GM19455 (cell line): ENCODE results near the gene CTCF.

Experiments used
- ATAC-seq: cut with Tn5 transposase; IDR thresholded peaks from one replicate; pipeline ENCODE4 v1.9.1; 2021; ENCODE audit not compliant: unreplicated experiment

CTCF gene

DNA sequence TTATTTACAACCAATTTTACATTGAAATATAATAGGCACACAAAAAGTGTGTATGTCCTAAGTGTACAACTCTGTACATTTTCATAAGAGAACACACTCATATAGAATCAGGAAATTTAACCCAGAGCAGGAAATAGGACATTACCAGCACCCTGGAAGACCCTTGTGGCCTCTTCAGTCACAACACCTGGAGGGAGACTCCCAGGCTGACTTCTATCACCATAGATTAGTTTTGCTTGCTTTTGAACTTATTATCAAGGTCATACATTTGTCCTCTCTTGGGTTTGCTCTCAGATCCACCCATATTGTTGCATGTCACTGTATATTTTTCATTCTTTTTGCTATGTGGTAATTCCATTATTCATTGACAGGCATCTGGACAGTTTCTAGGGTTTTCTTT lies 27.9 kb upstream of the CTCF start:
- no peak for ATAC-seq

GRCh38 chr16:67535201-67535600 lies 27.1 kb upstream of the CTCF start:
- ATAC-seq: no peak

- no peak for ATAC-seq
Measured at GRCh38 chr16:67537270-67537635, 25.1 kb upstream of the CTCF start.

- ATAC-seq: no peak
Measured at GRCh38 chr16:67537636-67538591, 24.4 kb upstream of the CTCF start.

DNA sequence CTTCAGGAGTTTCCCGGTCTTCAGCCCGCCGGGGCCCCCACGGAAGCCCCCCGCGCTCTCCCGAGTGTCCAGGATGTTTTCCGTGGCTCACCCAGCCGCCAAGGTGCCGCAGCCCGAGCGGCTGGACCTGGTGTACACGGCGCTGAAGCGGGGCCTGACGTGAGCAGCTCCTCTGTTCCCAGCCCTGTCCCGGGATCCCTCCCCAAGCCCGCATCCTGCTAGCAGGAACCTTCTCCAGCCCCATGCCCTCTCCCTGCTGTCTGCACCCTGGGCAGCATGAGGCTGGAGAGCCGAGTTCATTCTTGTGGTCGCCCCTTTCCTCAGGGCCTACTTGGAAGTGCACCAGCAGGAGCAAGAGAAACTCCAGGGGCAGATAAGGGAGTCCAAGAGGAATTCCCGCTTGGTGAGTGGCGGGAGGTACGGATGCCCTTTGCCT lies 23.6 kb upstream of the CTCF start:
- ATAC-seq: no peak

- ATAC-seq: no peak
Measured at GRCh38 chr16:67539271-67539670, 23.1 kb upstream of the CTCF start.

DNA sequence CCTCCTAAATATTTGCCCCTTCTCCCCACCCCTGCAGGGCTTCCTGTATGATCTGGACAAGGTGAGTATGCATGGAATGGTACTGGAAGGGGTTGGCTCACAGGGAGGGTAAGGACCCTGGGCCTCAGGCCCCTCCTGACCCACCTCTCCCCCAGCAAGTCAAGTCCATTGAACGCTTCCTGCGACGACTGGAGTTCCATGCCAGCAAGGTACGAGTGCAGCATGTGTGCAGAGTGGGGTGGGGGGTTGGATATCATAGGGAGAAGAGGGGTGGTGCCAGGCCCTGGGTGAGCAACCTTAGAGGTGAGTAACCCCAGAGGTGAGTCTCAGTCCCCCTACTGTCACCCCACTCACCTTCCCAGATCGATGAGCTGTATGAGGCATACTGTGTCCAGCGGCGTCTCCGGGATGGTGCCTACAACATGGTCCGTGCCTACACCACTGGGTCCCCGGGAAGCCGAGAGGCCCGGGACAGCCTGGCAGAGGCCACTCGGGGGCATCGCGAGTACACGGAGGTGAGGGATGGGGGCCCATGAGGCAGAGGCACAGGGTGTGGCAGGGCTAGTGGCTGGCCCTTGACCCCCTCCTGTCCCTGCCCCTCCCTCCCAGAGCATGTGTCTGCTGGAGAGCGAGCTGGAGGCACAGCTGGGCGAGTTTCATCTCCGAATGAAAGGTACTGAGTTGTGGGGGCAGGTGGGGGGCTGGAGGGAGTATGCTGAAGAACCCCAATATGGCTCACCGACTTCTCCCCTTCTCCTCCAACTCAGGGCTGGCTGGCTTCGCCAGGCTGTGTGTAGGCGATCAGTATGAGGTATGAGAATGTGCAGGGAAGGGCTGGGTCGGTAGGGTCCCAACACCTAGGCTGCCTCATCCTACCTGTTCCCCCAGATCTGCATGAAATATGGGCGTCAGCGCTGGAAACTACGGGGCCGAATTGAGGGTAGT lies 22.4 kb upstream of the CTCF start:
- ATAC-seq: no peak

DNA sequence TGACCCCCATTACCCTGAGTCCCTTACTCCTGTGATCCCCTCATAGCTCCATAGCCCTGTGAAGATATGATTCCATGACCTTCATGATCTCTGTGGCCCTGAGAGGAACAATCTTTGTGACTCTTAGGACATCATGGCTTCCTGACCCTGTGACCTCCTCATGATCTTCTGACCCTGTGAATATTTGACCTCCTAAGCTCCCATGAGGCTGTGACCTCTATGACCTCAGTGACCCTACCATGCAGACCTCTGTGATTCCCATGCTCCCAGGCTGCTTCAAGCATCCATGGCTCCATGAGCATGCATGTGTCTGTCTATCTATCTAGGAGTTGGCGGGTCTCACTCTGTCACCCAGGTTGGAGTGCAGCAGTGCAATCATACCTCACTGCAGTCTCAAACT lies 21.6 kb upstream of the CTCF start:
- ATAC-seq: no peak

GRCh38 chr16:67541391-67542263 lies 20.7 kb upstream of the CTCF start:
- no peak for ATAC-seq

- ATAC-seq: no peak
Measured at GRCh38 chr16:67542464-67542863, 19.9 kb upstream of the CTCF start.

GRCh38 chr16:67543036-67543435 lies 19.3 kb upstream of the CTCF start:
- ATAC-seq: no peak

DNA sequence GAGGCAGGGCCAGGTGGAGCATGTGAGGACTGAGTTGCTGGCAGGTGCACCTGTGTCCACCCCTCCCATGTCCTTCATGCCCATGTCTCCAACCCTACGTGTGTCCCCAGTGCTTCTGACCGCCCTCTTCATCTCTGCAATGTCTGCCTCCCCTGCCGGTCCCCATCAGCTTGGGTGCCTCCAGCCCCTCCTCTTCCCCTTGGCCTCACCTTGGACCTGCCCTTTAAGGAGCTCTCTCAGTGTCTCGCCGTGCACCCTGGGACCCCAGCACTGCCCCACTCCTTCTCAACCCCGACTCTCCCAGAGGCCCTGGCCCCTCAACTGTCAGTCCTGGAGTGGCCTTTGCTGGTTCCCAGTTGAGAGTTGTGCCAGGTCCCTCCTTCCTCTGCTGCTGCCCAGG lies 18.7 kb upstream of the CTCF start:
- no peak for ATAC-seq

- ATAC-seq: no peak
Measured at GRCh38 chr16:67544329-67544841, 17.9 kb upstream of the CTCF start.

DNA sequence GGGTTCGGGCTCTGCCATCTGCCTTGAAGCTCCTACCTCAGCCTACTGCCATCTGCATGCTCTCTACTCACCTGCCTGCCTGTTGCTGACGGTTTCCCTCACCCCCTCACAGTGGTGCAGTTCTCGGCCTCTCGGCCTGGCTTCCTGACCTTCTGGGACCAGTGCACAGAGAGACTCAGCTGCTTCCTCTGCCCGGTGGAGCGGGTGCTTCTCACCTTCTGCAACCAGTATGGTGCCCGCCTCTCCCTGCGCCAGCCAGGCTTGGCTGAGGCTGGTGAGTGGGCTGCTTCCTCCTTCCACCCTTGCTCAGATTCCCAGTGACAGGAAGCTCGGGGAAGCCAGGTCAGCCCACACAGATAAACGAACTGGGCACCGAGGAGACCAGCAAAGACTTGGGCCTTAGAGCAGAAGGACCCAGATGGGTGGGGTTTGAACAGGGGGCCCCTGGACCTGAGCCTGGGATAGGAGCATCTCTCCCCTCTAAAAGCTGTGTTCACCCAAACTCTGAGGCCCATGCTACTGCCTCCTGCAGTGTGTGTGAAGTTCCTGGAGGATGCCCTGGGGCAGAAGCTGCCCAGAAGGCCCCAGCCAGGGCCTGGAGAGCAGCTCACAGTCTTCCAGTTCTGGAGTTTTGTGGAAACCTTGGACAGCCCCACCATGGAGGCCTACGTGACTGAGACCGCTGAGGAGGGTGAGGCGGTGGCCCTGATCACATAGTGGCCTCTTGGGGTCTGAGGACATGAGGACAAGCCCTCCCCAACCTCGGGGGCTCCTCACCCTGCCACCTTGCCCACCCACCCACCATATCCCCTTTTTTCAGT lies 17.3 kb upstream of the CTCF start:
- no peak for ATAC-seq

DNA sequence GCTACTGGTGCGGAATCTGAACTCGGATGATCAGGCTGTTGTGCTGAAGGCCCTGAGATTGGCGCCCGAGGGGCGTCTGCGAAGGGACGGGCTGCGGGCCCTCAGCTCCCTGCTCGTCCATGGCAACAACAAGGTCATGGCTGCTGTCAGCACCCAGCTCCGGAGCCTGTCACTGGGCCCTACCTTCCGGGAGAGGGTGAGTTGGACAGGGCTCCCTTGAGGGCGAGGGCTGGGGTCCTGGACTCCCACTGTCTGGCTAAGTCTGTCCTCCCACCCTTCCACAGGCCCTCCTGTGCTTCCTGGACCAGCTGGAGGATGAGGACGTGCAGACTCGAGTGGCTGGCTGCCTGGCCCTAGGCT lies 16.7 kb upstream of the CTCF start:
- no peak for ATAC-seq

- no peak for ATAC-seq
Measured at GRCh38 chr16:67546091-67546501, 16.2 kb upstream of the CTCF start.

DNA sequence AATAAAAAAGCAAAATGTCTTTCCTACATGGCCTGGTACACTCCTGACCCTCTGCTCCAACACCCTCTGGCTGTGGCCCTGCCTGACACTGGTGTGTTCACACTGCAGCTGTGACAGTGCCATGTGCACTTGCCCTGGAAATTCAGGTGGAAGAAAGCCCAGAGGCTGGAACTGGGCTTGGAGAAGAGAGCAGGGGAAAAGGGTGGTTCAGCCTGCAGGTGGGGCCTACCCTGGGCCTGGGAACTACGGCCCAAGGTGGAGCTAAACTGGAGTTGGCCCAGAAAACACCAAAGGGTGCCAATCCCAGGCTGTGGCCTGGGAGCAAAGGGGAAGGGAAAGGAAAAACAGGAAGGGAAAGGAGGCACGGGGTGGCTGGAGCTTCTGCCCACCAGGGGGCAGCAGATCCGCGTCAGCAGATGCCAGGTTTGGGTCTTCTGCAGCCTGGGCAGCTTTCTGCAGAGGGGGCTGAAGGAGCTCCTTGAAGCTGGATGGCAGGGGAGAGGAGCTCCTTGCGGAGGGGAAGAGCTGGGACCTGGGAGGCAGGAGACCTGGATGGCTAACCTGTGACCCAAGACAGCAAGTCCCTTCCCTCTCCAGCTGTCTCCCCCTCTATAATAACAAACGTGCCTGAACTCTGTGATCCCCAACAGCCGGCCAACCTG lies 15.4 kb upstream of the CTCF start:
- no peak for ATAC-seq

DNA sequence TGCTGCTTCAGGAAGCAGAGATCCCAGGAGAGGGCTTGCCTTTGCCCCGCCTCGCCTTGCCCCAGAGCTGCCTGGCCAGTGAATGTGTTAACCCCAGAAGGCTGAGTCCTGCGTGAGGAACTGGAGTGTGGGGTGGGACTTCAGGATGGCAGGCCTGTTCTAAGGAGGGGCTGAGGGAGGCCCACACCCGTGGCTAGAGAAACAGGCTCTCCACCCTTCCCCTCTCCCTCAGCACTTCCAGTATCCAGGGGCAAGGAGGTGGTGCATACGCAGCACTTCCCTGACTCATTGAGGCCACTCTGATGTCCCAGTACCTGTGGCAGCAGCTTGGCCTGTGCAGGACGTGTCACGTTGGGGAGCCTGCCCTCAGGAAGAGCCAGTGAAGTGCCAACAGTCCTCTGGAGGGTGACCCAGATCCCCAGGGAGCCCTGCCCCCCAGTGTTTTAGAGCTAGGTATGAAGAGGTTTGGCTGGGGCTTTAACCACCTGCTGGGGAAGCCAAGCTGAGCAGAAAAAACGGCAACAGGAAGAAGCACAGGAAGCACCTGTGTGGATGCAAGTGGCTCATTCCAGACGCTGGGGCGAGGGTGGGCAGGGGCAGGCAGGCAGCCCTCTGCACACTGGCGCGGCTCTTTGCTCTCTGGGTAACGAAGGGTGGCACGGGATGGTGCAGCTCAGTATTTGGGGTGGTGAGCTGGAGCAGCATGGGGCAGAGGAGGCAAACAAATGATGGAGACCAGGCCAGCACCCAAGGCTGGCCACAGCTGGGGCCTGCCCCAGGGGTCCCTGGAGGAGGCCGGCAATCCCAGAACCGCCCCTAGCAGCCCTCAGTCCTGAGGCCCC lies 14.7 kb upstream of the CTCF start:
- no peak for ATAC-seq
